Upper lobe of right lung (tissue), 1 donor: ENCODE data around the gene RPS19BP1. TPM values are rescaled to one million over a fixed set of nuclear protein-coding genes. Genes with fewer than 3 reads are reported as not detected.

Source experiments
- ATAC-seq: fragments of 200-7000 bp; cut with Tn5 transposase; one replicate; pipeline ENCODE4 v1.9.1; 2020; ENCODE audit warnings: mild to moderate bottlenecking, moderate library complexity
- DNase-seq: peaks from one replicate; pipeline ENCODE4 v3.0.0-alpha.2; 2020
- H3K27ac ChIP-seq: fragments of 200-600 bp; one replicate; pipeline ENCODE4 v1.8.0; 2022
- H3K27me3 ChIP-seq: fragments of 200-600 bp; one replicate; pipeline ENCODE4 v1.8.0; 2022; ENCODE audit warnings: mild to moderate bottlenecking
- H3K36me3 ChIP-seq: fragments of 200-600 bp; one replicate; pipeline ENCODE4 v1.8.0; 2022
- H3K4me1 ChIP-seq: fragments of 200-600 bp; one replicate; pipeline ENCODE4 v1.8.0; 2022
- H3K4me3 ChIP-seq: fragments of 200-600 bp; one replicate; pipeline ENCODE4 v1.8.0; 2022; ENCODE audit warnings: mild to moderate bottlenecking
- H3K9me3 ChIP-seq: fragments of 200-600 bp; one replicate; pipeline ENCODE4 v1.8.0; 2022
- intact Hi-C: fragments of 100-400 bp; cut with DNase I; formaldehyde crosslinking; loops from one replicate; pipeline ENCODE4 v1.11.0; 2022
- total RNA-seq: library from RNA; stranded (reverse); fragmentation: NEBNext Ultra II Directional; extraction: Animal tissue kit (Norgen Biotek cat#: 25700); gene quantifications from one replicate; pipeline ENCODE4 v1.2.1, GENCODE V29; 2021
- TF ChIP-seq, protein P1 (sequence below): fragments of 200-600 bp; IDR thresholded peaks from one replicate; pipeline ENCODE4 v1.8.0; 2022; ENCODE audit warnings: antibody characterized with exemption
- donor health status: DM: no; HTN: yes; CAD: no; lungs with severe emphysema.

The RPS19BP1 gene
- total RNA-seq, 1 donor from 2014 or later: 72.5 TPM

DNA sequence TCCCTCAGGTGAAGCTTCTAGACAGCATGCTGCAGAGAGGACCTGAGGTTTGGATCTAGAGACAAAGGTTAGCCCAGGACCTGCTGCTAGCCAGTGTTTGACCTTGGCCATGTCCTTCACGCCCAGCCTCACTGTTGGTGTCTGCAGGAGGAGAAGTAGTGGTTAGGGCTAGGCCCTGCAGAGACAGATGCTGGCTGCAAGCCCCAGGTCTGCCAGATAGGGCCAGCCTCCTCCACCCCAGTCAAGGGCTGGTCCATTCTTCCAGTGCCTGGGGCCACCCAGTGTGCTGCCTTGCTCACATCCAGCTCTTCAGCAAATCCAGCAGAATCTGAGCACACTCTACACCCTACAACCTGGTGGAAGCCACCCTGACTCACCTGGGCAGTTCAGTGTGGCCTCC, 52.0 kb downstream of the RPS19BP1 start:
- ATAC-seq (no peak), DNase-seq (no peak)
- Histone ChIP-seq H3K9me3 (no peaks in the 10 kb centered on the region), H3K36me3 (no peaks in the 10 kb centered on the region), H3K27ac (no peak overlapping the region), H3K4me1 (no peaks in the 10 kb centered on the region), H3K27me3 (no peaks in the 10 kb centered on the region), H3K4me3 (no peak overlapping the region)
- intact Hi-C loops: no loop called here
- TF ChIP-seq, protein P1, sequence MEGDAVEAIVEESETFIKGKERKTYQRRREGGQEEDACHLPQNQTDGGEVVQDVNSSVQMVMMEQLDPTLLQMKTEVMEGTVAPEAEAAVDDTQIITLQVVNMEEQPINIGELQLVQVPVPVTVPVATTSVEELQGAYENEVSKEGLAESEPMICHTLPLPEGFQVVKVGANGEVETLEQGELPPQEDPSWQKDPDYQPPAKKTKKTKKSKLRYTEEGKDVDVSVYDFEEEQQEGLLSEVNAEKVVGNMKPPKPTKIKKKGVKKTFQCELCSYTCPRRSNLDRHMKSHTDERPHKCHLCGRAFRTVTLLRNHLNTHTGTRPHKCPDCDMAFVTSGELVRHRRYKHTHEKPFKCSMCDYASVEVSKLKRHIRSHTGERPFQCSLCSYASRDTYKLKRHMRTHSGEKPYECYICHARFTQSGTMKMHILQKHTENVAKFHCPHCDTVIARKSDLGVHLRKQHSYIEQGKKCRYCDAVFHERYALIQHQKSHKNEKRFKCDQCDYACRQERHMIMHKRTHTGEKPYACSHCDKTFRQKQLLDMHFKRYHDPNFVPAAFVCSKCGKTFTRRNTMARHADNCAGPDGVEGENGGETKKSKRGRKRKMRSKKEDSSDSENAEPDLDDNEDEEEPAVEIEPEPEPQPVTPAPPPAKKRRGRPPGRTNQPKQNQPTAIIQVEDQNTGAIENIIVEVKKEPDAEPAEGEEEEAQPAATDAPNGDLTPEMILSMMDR: no peak

DNA sequence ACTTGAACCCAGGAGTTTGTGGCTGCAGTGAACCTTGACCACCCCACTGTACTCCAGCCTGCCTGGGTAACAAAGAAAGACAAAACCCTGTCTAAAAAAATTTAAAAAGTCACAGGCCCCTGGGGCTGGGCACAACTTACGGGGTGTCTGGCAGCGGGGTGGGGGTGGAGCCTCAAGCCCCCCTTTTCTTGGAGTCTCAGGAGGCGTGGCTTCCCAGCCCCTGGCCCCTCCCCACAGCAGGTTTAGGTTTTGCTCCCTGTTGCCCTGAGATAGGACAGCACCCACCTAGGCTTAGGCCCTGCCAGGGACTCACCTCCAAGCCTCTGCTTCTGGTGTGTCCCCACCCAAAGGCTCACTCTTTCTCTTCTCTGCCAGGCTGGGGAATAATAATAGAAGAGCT, 53.3 kb downstream of the RPS19BP1 start:
- Histone ChIP-seq H3K36me3 (no peaks in the 10 kb centered on the region), H3K9me3 (no peaks in the 10 kb centered on the region), H3K4me3 (no peak overlapping the region), H3K4me1 (no peaks in the 10 kb centered on the region), H3K27me3 (no peaks in the 10 kb centered on the region), H3K27ac (no peak overlapping the region)
- ATAC-seq (no peak), DNase-seq (no peak)
- TF ChIP-seq, protein P1: no peak
- intact Hi-C loops: no loop called here

Other genes with a start within 250 kb of the RPS19BP1 start
- gene RPL3, start 213.1 kb downstream of the RPS19BP1 start, total RNA-seq: 1,573 TPM
- gene SYNGR1, start 182.8 kb downstream of the RPS19BP1 start, total RNA-seq: 14.0 TPM
- gene TAB1, start 133.0 kb downstream of the RPS19BP1 start, total RNA-seq: 31.0 TPM
- 34.8 TPM for gene MGAT3, start 75.7 kb downstream of the RPS19BP1 start, total RNA-seq
- gene MIEF1, start 30.5 kb downstream of the RPS19BP1 start, total RNA-seq: 24.3 TPM
- gene ATF4, start 12.2 kb downstream of the RPS19BP1 start, total RNA-seq: 327 TPM
- gene CACNA1I, start 38.0 kb upstream of the RPS19BP1 start, total RNA-seq: 0.32 TPM